Esophagus muscularis mucosa (tissue), 3 donors: ENCODE data around the gene CNBD2.

Experiments used
- CTCF ChIP-seq, 3 experiments: fragments of 200-600 bp in 2 of 3; fragments of 450-650 bp in 1 of 3; sonication (generic) in 2 of 3; IDR thresholded peaks; one replicate each; pipeline ENCODE4 v1.5.1; 2017 to 2019; ENCODE audit warnings: antibody characterized with exemption in 3 of 3, mild to moderate bottlenecking in 2 of 3, moderate library complexity in 1 of 3
- EP300 ChIP-seq: sonication (generic); formaldehyde crosslinking; IDR thresholded peaks from one replicate; pipeline ENCODE4 v1.6.1; 2017; ENCODE audit warnings: antibody characterized with exemption

GRCh38 chr20:35942243-35942642, 26.1 kb upstream of the CNBD2 start:
- no peak for TF ChIP-seq CTCF (IDR thresholded peaks at IDR 0.05)
- no peak for TF ChIP-seq EP300
